Neural cell (in vitro differentiated cells): Measurements from ENCODE around the gene CASR.

Source experiments
- EP300 ChIP-seq: fragments of 450-650 bp; conservative IDR thresholded peaks from 2 replicates; pipeline ENCODE4 v1.6.1; 2014; ENCODE audit warnings: antibody characterized with exemption, mild to moderate bottlenecking, moderate library complexity; ENCODE audit not compliant: poor library complexity, severe bottlenecking
- EZH2 ChIP-seq: fragments of 200-600, 300-800 bp; shearing (Covaris generic), sonication (generic); IDR thresholded peaks from 2 replicates; pipeline ENCODE4 v1.6.1; 2014; ENCODE audit warnings: antibody characterized with exemption, low read length, borderline replicate concordance, mild to moderate bottlenecking; ENCODE audit not compliant: insufficient read depth, poor library complexity, severe bottlenecking
- MXI1 ChIP-seq: fragments of 450-650 bp; conservative IDR thresholded peaks from 2 replicates; pipeline ENCODE4 v1.6.1; 2014; ENCODE audit warnings: antibody characterized with exemption, mild to moderate bottlenecking; ENCODE audit not compliant: poor library complexity, severe bottlenecking
- POLR2AphosphoS5 ChIP-seq: IDR thresholded peaks from 2 replicates; pipeline ENCODE4 v1.6.1; 2012
- RAD21 ChIP-seq: fragments of 450-650 bp; conservative IDR thresholded peaks from 2 replicates; pipeline ENCODE4 v1.6.1; 2014; ENCODE audit warnings: antibody characterized with exemption, mild to moderate bottlenecking, moderate library complexity
- REST ChIP-seq: IDR thresholded peaks from 2 replicates; pipeline ENCODE4 v1.6.1; 2012; ENCODE audit warnings: borderline replicate concordance
- SMC3 ChIP-seq: fragments of 450-650 bp; conservative IDR thresholded peaks from 2 replicates; pipeline ENCODE4 v1.6.1; 2014; ENCODE audit warnings: antibody characterized with exemption, mild to moderate bottlenecking, moderate library complexity; ENCODE audit not compliant: poor library complexity
- TAF1 ChIP-seq: IDR thresholded peaks from 2 replicates; pipeline ENCODE4 v1.6.1; 2012; ENCODE audit warnings: low read depth
- TF ChIP-seq, protein P1 (sequence below): fragments of 450-650 bp; IDR thresholded peaks from 2 replicates; pipeline ENCODE4 v1.5.1; 2014; ENCODE audit warnings: antibody characterized with exemption, mild to moderate bottlenecking, moderate library complexity; ENCODE audit not compliant: poor library complexity, severe bottlenecking

DNA sequence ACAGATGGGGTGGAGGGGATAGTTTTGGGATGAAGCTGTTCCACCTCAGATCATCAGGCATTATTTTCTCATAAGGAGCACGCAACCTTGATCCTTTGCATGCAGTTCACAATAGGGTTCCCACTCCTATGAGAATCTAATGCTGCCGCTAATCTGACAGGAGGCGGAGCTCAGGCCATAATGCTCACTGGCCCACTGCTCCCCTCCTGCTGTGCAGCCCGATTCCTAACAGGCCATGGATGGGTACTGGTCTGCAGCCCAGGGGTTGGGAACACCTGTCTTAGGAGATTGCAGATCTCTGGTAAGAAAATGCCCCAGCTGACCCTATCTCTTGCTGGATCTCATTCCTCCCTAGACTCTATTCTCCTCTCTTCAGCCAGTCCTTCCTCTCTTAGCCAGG, 148.4 kb downstream of the CASR start:
- TF ChIP-seq, protein P1, sequence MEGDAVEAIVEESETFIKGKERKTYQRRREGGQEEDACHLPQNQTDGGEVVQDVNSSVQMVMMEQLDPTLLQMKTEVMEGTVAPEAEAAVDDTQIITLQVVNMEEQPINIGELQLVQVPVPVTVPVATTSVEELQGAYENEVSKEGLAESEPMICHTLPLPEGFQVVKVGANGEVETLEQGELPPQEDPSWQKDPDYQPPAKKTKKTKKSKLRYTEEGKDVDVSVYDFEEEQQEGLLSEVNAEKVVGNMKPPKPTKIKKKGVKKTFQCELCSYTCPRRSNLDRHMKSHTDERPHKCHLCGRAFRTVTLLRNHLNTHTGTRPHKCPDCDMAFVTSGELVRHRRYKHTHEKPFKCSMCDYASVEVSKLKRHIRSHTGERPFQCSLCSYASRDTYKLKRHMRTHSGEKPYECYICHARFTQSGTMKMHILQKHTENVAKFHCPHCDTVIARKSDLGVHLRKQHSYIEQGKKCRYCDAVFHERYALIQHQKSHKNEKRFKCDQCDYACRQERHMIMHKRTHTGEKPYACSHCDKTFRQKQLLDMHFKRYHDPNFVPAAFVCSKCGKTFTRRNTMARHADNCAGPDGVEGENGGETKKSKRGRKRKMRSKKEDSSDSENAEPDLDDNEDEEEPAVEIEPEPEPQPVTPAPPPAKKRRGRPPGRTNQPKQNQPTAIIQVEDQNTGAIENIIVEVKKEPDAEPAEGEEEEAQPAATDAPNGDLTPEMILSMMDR = no peak
- no peak for TF ChIP-seq EZH2
- no peak for TF ChIP-seq POLR2AphosphoS5
- TF ChIP-seq TAF1 = no peak
- no peak for TF ChIP-seq REST
- TF ChIP-seq EP300 = no peak
- TF ChIP-seq RAD21 = no peak
- TF ChIP-seq MXI1 = no peak
- TF ChIP-seq SMC3 = no peak
